ENCODE measurements around the gene HOXC6.

- TF ChIP-seq CTCF (IDR thresholded peaks at IDR 0.05) = no peak
- no peak for TF ChIP-seq POLR2A (IDR thresholded peaks at IDR 0.05)
- TF ChIP-seq EP300 (IDR thresholded peaks at IDR 0.05) = no peak
These were observed 5.9 kb downstream of the HOXC6 start for GRCh38 chr12:54033980-54034784.

Data from tibial nerve (tissue), 4 donors.